RWPE1 (cell line): ENCODE data around the gene INSYN2A.

Experiments used
- CTCF ChIA-PET: fragments of 350-600 bp; sonication (Branson Sonifier 250); formaldehyde crosslinking; extraction: SDS; loops from one replicate; lab custom pipeline; 2021; lab: Yijun Ruan, JAX
- POLR2A ChIA-PET: fragments of 400-600 bp; formaldehyde crosslinking; extraction: SDS; loops from one replicate; lab custom pipeline; 2020; ENCODE audit warnings: antibody characterized with exemption; ENCODE audit not compliant: low non-redundant PET; lab: Yijun Ruan, JAX
- DNase-seq: peaks from one replicate; pipeline ENCODE4 v3.0.0; 2012; ENCODE audit warnings: low spot score
- H3K27ac ChIP-seq: fragments of 450-650 bp; 2 replicates; pipeline ENCODE4 v1.5.1; 2017
- TF ChIP-seq, protein P1 (sequence below): fragments of 450-650 bp; conservative IDR thresholded peaks from 2 replicates; pipeline ENCODE4 v1.5.1; 2017; ENCODE audit warnings: low read depth, mild to moderate bottlenecking

Gene INSYN2A

GRCh38 chr10:127198721-127199120 is 2.3 kb upstream of the INSYN2A start:
- no peak for DNase-seq
- TF ChIP-seq, protein P1, sequence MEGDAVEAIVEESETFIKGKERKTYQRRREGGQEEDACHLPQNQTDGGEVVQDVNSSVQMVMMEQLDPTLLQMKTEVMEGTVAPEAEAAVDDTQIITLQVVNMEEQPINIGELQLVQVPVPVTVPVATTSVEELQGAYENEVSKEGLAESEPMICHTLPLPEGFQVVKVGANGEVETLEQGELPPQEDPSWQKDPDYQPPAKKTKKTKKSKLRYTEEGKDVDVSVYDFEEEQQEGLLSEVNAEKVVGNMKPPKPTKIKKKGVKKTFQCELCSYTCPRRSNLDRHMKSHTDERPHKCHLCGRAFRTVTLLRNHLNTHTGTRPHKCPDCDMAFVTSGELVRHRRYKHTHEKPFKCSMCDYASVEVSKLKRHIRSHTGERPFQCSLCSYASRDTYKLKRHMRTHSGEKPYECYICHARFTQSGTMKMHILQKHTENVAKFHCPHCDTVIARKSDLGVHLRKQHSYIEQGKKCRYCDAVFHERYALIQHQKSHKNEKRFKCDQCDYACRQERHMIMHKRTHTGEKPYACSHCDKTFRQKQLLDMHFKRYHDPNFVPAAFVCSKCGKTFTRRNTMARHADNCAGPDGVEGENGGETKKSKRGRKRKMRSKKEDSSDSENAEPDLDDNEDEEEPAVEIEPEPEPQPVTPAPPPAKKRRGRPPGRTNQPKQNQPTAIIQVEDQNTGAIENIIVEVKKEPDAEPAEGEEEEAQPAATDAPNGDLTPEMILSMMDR: no peak
- CTCF ChIA-PET: interaction anchor here (0.6 to 0.7 kb wide), 4 partner anchors 11 to 688 kb away, joined by 3 to 6 read pairs (median 5); no protein-coding TSS in a partner anchor
- POLR2A ChIA-PET: interaction anchor here (0.6 kb wide), 1 partner anchor 162 kb away, joined by 4 read pairs; no protein-coding TSS in a partner anchor
- H3K27ac ChIP-seq: no peak overlapping the region

DNA sequence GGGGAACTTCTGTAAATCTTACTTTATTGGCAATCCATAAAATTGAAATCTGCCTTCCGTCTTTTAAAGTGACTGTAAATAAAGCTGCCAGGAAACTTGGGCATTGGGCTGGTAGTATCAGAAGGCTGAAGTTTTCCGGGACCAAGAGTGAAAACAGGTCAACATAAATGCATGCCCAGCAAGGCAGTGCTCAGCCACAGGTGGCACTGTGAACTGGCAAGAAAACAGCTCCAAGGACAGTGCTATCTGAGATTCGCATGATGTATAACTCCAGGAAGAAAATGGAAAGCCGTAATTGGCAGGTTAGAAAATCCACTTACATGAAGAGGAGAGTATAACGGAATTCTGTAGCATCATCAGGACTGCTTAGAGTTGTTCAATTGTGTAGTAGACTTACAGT is 1.9 kb upstream of the INSYN2A start:
- no peak overlapping the region for H3K27ac ChIP-seq
- TF ChIP-seq, protein P1: no peak
- ChIA-PET CTCF (interaction anchor here (0.6 to 1.3 kb wide), 4 partner anchors 10 to 687 kb away, joined by 3 to 5 read pairs (median 4); no protein-coding TSS in a partner anchor), POLR2A (interaction anchor here (0.6 kb wide), 1 partner anchor 162 kb away, joined by 4 read pairs; no protein-coding TSS in a partner anchor)
- DNase-seq: no peak

DNA sequence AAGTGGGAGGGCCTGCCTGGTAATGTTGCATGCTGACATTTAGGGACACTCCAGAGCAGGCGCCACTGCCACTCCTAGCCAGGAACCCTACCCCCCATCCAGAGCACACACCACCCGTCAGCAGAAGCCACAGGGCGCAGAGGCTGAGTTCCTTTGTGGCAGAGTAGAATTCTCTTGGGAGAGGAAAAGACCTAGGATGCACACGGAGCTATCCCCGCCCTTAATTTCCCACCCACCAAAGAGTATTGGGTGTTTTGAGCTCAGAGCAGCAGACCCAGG is 702 bp upstream of the INSYN2A start:
- TF ChIP-seq, protein P1: no peak
- no peak overlapping the region for H3K27ac ChIP-seq
- no peak for DNase-seq
- POLR2A ChIA-PET: no interaction called here
- CTCF ChIA-PET: interaction anchor here (1.3 kb wide), 1 partner anchor 77 kb away, joined by 3 read pairs; no protein-coding TSS in a partner anchor

DNA sequence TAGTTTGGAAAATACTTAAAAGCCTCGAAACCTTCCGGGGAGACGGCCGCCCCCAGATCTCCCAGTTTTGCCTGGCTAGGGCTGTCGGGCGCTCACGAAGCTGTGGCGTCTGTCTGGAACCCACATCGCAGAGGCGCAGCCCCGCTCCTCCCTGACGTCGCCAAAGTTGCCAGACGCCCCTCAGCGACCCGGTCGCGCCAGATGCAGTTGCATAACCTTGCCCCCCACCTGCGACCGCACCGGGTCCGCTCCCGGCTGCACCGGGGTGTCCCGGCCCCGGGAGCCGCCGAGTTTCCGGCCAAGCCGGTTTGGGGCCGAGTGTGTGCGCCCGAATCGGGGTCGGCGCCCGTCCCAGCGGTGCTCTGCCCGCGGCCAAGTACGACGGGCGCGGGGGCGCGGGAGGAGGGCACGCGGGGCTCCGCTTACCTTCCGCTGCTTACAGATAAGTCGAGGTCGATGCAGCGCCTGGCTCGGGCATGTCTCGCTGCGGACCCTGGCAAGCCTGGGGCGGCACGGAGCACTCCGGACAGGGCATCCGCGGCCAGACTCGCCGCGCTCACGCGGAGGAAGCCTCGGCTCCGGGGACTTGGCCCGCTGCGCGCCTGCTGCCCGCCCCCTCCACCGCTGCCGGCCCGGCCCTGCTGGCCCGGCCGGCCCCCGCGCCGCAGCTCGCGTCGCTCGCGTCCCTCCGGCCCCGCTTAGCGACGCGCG is 665 bp downstream of the INSYN2A start:
- TF ChIP-seq, protein P1: no peak
- ChIA-PET CTCF (interaction anchor here (0.5 to 1.1 kb wide), 2 partner anchors 12 to 32 kb away, joined by 3 to 4 read pairs; no protein-coding TSS in a partner anchor), POLR2A (no interaction called here)
- DNase-seq: peak; percentile 19
- no peak overlapping the region for H3K27ac ChIP-seq

- DNase-seq: peak; percentile 22
- H3K27ac ChIP-seq: no peak overlapping the region
- ChIA-PET CTCF (interaction anchor here (0.5 to 1.1 kb wide), 3 partner anchors 11 to 84 kb away, joined by 3 to 4 read pairs (median 3); no protein-coding TSS in a partner anchor), POLR2A (no interaction called here)
- TF ChIP-seq, protein P1: no peak
Observed at GRCh38 chr10:127195041-127195506, 1.3 kb downstream of the INSYN2A start.

DNA sequence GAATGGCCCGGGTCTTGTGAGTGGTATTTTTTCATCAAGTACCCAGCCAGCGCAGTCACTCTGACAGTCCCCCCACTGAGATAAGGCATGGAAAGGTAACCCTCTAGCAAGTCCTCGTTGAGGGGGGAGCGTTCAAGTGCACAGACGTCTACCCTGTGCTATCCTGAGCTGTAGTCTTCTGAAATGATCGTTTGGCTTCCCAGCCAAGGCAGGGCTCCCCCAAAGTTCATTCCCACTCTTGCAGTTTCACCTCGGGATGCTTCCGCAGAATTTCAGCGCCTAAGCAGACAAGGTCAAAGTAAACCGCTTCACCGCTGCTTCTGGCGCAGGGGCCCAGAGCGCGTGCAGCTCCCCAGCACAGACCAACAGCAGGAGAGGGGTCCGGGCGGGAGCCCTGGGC is 1.8 kb downstream of the INSYN2A start:
- CTCF ChIA-PET: interaction anchor here (0.6 to 1.1 kb wide), 4 partner anchors 11 to 175 kb away, joined by 3 to 4 read pairs (median 3); no protein-coding TSS in a partner anchor
- POLR2A ChIA-PET: no interaction called here
- DNase-seq: no peak
- TF ChIP-seq, protein P1: no peak
- no peak overlapping the region for H3K27ac ChIP-seq
